ENCODE measurements around the gene POLE3. TPM values are rescaled to one million over a fixed set of nuclear protein-coding genes. Genes with fewer than 3 reads are reported as not detected.

Gene POLE3
- 20.5 and 59.6 TPM in 2 replicates for total RNA-seq

GRCh38 chr9:113410207-113410864 lies at the start of gene POLE3, which contains the start of gene C9orf43:
Gene POLE3, minus strand, starts transcription at chr9:113410675. Its CDS starts 382 bp downstream, at chr9:113410293.
Gene C9orf43, plus strand, starts transcription at chr9:113410747. Its CDS starts 2,747 bp downstream, at chr9:113413494.

GRCh38 chr9:113401027-113401792 lies 9.3 kb downstream of the POLE3 start, which contains the start of gene ALAD:
Gene ALAD, minus strand, starts transcription at chr9:113401284. Its CDS starts 7,725 bp downstream, at chr9:113393559.

GRCh38 chr9:113376634-113377567 lies 33.6 kb downstream of the POLE3 start, which contains the start of gene HDHD3:
Gene HDHD3, minus strand, starts transcription at chr9:113376986. Its CDS starts 2,632 bp downstream, at chr9:113374354.

Other genes with a start within 250 kb of the POLE3 start
- 12.4 and 13.1 TPM in 2 replicates for gene FKBP15, start 189.4 kb downstream of the POLE3 start, total RNA-seq
- gene SLC31A1, start 189.1 kb downstream of the POLE3 start, total RNA-seq = 12.1 and 13.2 TPM in 2 replicates
- 12.8 and 14.3 TPM in 2 replicates for gene CDC26, start 135.1 kb downstream of the POLE3 start, total RNA-seq
- gene PRPF4, start 135.0 kb downstream of the POLE3 start, total RNA-seq = 12.9 and 25.6 TPM in 2 replicates
- 0.38 TPM in 1 of 2 replicates, not detected in the other for gene RNF183, start 107.3 kb downstream of the POLE3 start, total RNA-seq
- 0.16 and 1.8 TPM in 2 replicates for gene WDR31, start 70.4 kb downstream of the POLE3 start, total RNA-seq
- 0.13 and 0.65 TPM in 2 replicates for gene BSPRY, start 61.1 kb downstream of the POLE3 start, total RNA-seq
- 13.5 and 16.5 TPM in 2 replicates for gene HDHD3, start 33.7 kb downstream of the POLE3 start, total RNA-seq
- gene ALAD, start 9.4 kb downstream of the POLE3 start, total RNA-seq = 6.8 and 13.9 TPM in 2 replicates
- gene C9orf43, start 72 bp upstream of the POLE3 start, total RNA-seq = 0.65 and 0.89 TPM in 2 replicates
- gene RGS3, start 53.1 kb upstream of the POLE3 start, total RNA-seq = 64.4 and 107 TPM in 2 replicates

All from mesangial cell (primary cell).